ENCODE results near the gene CPNE6.

GRCh38 chr14:24051789-24052655 lies 19.3 kb upstream of the CPNE6 start, which contains the start of gene CARMIL3:
- TF ChIP-seq ZNF70 (CRISPR knock-in tag; IDR thresholded peaks at IDR 0.05), result no peak
- TF ChIP-seq TCF4 (CRISPR knock-in tag; IDR thresholded peaks at IDR 0.05; ENCODE audit: borderline replicate concordance), result no peak
- peak; percentile 44; the same call in 1 of the 2 replicates for TF ChIP-seq PATZ1 (CRISPR knock-in tag; IDR thresholded peaks at IDR 0.05; ENCODE audit: borderline replicate concordance)
- TF ChIP-seq RARB (CRISPR knock-in tag; IDR thresholded peaks at IDR 0.05), result no peak
- TF ChIP-seq ZFP30 (CRISPR knock-in tag; IDR thresholded peaks at IDR 0.05), result no peak
- no peak for TF ChIP-seq ARNTL (CRISPR knock-in tag; IDR thresholded peaks at IDR 0.05; ENCODE audit: borderline replicate concordance, low read depth)

Data from SK-N-SH treated with all-trans-retinoic acid at 6 μM for 48 hours (cell line).